Activated CD4-positive, CD25-positive, alpha-beta regulatory T cell treated with anti-CD3 and anti-CD28 coated beads, Interleukin-2, amount 50 U/mL, for 72 hours (primary cell): ENCODE results near the gene CEP72.
"Not testable (repeated sequence)": the region's sequence is repeated elsewhere in the genome, so short reads cannot be mapped to it uniquely, and the experiment has no call there.

Experiments
- DNase-seq: peaks from one replicate; pipeline ENCODE4 v3.0.0; 2021

The CEP72 gene

GRCh38 chr5:611731-612486 lies at the start of gene CEP72:
CEP72 (plus strand) TSS chr5:612340; CDS start chr5:612362, 22 bp downstream.
- peak; percentile 93 for DNase-seq

- no peak for DNase-seq
These were observed 46.2 kb upstream of the CEP72 start for GRCh38 chr5:565782-566440.

GRCh38 chr5:566636-567309 lies 45.4 kb upstream of the CEP72 start:
- no peak for DNase-seq

- no peak for DNase-seq
These were observed 44.5 kb upstream of the CEP72 start for GRCh38 chr5:567664-568060.

DNA sequence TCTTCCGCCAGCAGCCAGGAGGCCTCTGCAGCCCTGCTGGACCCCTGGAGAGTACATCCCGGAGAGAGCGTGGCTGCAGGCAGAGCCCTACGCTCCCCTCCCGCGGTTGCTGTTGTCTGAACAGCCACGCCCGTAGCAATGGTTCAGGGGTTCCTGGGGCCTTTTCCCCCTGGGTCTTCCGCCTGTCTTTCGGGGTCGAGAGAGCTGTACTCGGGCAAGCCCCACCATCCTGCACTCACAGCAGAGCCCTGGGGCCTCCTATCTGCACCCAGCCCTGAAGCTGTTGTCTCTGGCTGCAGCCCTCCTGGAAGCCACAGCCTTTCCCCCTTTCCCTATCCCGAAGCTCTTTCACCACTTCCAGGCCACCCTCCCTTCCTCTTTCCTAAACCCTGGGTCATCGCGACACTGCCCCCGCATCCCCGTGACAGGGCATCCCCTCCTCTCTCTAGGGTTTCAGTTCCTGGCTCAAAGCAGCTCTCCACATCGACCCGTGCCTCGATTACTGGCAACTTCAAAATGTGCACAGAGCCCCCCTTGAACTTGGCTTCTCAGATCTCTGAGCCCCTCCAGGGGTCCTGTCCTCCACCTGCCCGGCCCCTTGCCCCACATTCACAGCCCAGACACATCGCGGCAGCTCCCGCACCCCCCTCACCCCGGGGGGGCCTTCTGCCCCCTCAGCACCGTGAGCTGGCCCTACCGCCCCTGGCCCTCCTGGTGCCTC lies 43.9 kb upstream of the CEP72 start:
- no peak for DNase-seq

- no peak for DNase-seq
These were observed 43.3 kb upstream of the CEP72 start for GRCh38 chr5:568809-569208.

- no peak for DNase-seq
These were observed 42.7 kb upstream of the CEP72 start for GRCh38 chr5:569358-569867.

DNA sequence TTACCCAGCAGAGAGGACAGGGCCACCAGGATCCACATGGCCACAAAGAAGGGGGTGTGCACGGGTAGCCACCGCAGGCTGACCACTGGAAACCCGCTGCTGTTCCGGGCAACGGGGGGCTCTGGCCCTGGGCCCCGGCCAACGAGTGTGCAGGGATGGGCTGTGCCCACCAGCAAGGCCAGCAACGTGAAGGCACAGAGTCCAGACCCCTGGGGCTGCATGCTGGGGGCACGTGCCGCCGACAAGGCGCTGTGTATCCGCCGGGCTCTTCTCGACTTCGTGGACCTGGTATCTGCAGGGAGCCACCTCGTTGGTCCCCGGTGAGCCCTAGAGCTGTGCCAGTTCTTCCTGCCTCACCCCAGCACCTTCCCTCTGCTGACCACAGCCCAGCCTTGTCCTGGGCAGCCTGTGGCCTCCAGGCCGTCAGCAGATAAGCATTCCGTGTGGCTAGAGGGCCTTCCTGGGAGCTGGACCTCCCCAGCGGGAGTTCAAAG lies 42.2 kb upstream of the CEP72 start:
- no peak for DNase-seq

DNA sequence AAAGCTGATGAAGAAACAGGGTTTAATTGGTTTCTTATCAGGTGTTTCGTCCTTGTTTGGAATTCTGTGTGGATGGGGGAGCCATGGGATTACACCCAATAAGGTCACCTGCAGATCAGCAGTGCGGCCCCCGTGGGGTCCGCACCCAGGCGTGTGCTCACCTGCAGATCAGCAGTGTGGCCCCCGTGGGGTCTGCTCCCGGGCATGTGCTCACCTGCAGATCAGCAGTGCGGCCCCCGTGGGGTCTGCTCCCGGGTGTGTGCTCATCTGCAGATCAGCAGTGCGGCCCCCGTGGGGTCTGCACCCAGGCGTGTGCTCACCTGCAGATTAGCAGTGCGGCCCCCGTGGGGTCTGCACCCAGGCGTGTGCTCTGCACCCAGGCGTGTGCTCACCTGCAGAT lies 41.7 kb upstream of the CEP72 start:
- DNase-seq, result no peak

DNA sequence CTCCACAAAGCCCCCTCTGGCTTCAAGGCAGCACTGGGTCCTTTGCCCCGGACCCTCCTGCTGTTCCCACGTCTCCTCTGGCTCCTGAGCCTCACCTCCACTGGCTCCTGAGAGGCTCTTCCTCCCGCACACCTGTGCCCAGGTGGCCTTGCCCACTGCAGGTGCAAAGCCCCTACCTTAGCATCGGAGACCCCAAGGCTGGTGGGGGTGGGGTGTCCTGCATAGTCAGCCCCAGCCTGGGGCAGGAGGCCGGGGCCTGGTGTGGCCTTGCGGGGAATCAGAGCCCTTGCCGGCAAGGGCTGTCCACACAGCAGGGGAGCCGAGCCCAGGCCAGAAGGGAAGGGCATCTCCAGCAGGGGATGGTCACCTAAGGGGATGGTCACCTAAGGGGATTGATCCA lies 41.3 kb upstream of the CEP72 start:
- no peak for DNase-seq

GRCh38 chr5:571791-572190 lies 40.3 kb upstream of the CEP72 start:
- no peak for DNase-seq

- no peak for DNase-seq
These were observed 39.6 kb upstream of the CEP72 start for GRCh38 chr5:572398-573019.

DNA sequence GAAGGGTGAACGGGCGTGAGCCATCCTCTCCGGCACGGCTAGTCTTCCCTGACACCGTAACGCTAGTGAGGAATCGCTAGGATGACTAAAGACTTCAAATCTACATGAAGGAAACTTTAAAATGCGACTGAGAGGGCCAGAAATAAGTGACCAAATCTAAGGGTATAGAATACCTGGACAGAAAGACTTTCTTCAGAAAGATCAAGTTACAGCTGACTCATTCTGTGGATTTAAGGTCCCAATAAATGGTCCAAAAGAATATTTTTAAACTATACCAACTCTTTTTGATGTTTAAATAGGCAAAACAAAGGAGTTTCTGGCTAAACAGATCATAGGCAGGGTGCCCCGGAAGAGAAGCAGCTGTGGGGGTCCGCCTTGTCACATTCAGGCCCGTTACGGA lies 38.9 kb upstream of the CEP72 start:
- DNase-seq, result no peak

DNA sequence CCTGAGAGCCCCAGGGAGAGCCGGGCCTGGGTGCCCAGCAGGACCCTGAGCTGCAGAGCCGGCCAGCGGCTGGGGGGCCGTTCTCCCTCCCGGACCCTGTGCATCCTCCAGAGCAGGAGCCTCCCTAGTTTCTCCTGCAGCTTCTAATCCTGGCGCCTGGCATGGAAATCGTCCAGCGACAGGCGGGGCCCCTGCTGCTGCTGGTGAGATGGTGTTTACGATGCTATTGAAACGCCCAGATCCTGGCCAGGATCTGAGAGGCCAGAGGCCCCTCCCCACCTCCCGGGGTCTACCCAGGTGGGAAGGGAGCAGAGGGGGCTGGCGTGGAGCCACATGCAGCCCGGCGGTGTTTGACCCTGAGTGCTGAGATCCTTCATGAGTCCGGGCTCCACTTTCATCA lies 38.2 kb upstream of the CEP72 start:
- no peak for DNase-seq

DNA sequence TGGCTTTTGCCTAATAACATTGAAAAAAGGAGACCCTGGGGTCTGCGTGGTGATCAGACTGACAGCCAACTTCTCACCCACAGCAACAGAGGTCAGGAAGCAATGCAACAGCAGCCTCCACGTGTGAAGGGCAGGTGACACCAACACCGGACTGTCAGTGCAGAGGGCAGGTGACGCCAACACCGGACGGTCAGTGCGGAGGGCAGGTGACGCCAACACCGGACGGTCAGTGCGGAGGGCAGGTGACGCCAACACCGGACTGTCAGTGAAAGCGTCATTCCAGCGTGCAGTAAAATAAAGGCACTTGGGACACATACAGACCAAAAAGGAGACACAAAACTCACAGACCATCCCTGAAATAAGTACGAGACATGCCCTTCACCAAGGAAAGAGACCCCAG lies 37.2 kb upstream of the CEP72 start:
- DNase-seq, result no peak

DNA sequence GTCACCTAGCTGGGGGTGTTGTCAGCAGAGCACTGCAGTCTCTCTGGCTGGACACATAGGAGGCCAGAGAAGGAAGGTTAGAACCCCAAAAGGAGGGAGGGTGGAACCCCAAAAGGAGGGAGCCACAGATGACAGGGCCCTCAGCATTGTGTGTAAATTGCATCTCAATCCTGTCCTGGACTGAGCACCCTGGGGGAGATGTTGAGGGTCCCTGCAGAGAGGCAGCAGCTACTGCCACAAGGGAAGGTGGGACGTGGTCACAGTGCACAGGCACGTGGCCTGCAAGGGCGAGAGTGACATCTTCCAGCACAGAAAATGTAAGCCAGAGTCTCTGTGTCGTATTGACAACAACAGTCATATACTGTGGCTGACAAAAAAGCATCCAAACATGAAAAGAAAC lies 36.5 kb upstream of the CEP72 start:
- DNase-seq, result no peak

GRCh38 chr5:577214-577613 lies 34.9 kb upstream of the CEP72 start:
- not testable (repeated sequence) for DNase-seq

- DNase-seq, result no peak
These were observed 34.3 kb upstream of the CEP72 start for GRCh38 chr5:577800-578199.

DNA sequence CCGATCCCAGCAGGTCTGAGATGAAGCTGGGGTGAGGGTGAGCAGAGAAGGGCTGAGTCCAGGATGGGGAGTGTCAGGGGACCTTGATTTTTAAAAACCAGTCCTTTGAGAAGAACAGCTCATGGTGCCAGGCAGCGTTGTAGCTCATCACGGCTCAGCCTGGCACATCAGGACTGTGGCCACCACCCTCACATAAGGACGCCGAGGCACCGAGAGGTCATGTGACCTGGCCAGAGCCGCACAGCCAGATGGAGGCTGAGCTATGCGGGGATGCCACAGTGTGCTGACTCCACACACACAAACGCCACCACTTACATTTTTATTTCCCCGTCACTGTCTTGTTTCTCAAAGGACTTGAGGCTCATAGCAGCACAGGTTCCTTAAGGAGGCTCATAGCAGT lies 32.9 kb upstream of the CEP72 start:
- no peak for DNase-seq

- no peak for DNase-seq
These were observed 32.3 kb upstream of the CEP72 start for GRCh38 chr5:579746-580366.

- no peak for DNase-seq
These were observed 31.7 kb upstream of the CEP72 start for GRCh38 chr5:580436-580835.

GRCh38 chr5:581266-581665 lies 30.9 kb upstream of the CEP72 start:
- no peak for DNase-seq
